Thyroid gland (tissue), 4 donors: ENCODE data around the gene UQCC5. TPM values are rescaled to one million over a fixed set of nuclear protein-coding genes. Genes with fewer than 3 reads are reported as not detected.

Source experiments
- DNase-seq, 2 donors: peaks; one replicate each; pipeline ENCODE4 v3.0.0-alpha.2; 2019
- H3K27ac ChIP-seq, 3 donors: fragments of 200-600 bp; sonication (generic); 1 replicate in 2 of 3; 2 replicates in 1 of 3; pipeline ENCODE4 v1.5.1; 2016 to 2019; ENCODE audit warnings: mild to moderate bottlenecking in 1 of 3, moderate library complexity in 1 of 3
- H3K27me3 ChIP-seq: fragments of 200-600 bp; sonication (generic); one replicate; pipeline ENCODE4 v1.5.1; 2019
- H3K36me3 ChIP-seq, 2 donors: fragments of 200-600 bp; sonication (generic); one replicate each; pipeline ENCODE4 v1.5.1; 2016 to 2019
- H3K4me1 ChIP-seq, 2 donors: fragments of 200-600 bp; sonication (generic); one replicate each; pipeline ENCODE4 v1.5.1; 2017 to 2019
- H3K4me3 ChIP-seq, 3 donors: fragments of 200-600 bp; sonication (generic); replicated peaks in 1 of 3; 1 replicate in 2 of 3; 2 replicates in 1 of 3; pipeline ENCODE4 v1.5.1; 2016; ENCODE audit warnings: mild to moderate bottlenecking in 1 of 3
- H3K9me3 ChIP-seq: fragments of 200-600 bp; sonication (generic); one replicate; pipeline ENCODE4 v1.5.1; 2017
- POLR2A ChIP-seq, 2 donors: fragments of 450-650 bp; IDR thresholded peaks; one replicate each; pipeline ENCODE4 v1.6.1; 2017; ENCODE audit warnings: antibody characterized with exemption in 2 of 2, mild to moderate bottlenecking in 2 of 2, moderate library complexity in 1 of 2
- WGBS, 2 donors: methylation state at CpG; one replicate each; pipeline ENCODE4 v1.1.5; 2017; 5-methylcytosine and 5-hydroxymethylcytosine counted together
- intact Hi-C: fragments of 100-400 bp; cut with DNase I; formaldehyde crosslinking; loops from one replicate; pipeline ENCODE4 v1.15.1; 2023
- total RNA-seq, 4 donors: library from RNA; depleted of rRNA; stranded (reverse); fragments of >200 nt; gene quantifications; one replicate each; pipeline ENCODE4 v1.2.3, GENCODE V29; 2016
- TF ChIP-seq, protein P1 (sequence below), 6 experiments: fragments of 200-600 bp in 3 of 6; fragments of 450-650 bp in 3 of 6; sonication (generic) in 3 of 6; IDR thresholded peaks; one replicate each; pipeline ENCODE4 v1.5.1; 2016 to 2019; ENCODE audit warnings: antibody characterized with exemption in 6 of 6, mild to moderate bottlenecking in 2 of 6, inconsistent platforms in 1 of 6, moderate library complexity in 1 of 6

The UQCC5 gene
- total RNA-seq, 4 donors from 2014 or later, result 4.8 to 34.3 (median 9.4) TPM

DNA sequence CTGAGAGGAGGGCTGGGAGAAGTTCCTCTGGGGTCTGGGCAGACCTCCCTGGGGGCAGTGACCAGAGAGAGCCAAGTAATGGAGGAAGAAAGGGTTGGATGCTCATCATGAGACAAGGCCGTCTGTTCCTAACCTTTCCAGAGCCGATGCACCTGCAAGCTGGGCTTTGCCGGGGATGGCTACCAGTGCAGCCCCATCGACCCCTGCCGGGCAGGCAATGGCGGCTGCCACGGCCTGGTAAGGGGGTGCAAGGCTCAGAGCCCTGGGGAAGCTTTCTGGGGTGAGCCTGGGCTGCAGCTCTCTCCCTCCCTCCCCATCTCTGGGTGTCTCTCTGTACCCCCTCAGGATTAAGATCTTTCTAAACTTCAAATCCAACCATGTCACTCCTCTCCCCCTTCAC, 24.9 kb upstream of the UQCC5 start:
- DNase-seq, result no peak
- 84 to 92% methylated on average over 5 to 7 of the region's 7 CpGs for WGBS, 2 donors
- H3K4me1 ChIP-seq, result no peaks in the 10 kb centered on the region

DNA sequence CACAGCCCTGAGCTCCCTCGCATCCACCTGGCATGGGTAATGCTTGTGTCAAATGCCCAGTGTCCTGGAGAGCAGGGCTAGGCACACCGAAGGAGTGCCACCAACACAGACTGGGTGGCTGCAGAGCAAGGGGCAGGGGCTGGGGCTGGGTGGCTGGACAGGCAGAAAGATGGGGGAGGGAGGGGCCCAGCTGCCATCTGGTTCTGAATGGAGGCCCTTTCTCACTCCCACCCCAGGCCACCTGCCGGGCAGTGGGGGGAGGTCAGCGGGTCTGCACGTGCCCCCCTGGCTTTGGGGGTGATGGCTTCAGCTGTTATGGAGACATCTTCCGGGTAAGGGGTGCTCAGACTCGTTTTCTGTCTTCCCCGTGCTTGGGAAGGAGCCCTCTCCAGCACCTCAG, 24.3 kb upstream of the UQCC5 start:
- no peak for DNase-seq
- Histone ChIP-seq H3K4me1 (no peaks in the 10 kb centered on the region), H3K4me3 (no peak overlapping the region), H3K27ac (no peak overlapping the region), H3K36me3 (no peaks in the 10 kb centered on the region), H3K27me3 (no peaks in the 10 kb centered on the region), H3K9me3 (no peaks in the 10 kb centered on the region)
- 62 to 81% methylated on average over 7 of the region's 8 CpGs for WGBS, 2 donors
- TF ChIP-seq, protein P1, sequence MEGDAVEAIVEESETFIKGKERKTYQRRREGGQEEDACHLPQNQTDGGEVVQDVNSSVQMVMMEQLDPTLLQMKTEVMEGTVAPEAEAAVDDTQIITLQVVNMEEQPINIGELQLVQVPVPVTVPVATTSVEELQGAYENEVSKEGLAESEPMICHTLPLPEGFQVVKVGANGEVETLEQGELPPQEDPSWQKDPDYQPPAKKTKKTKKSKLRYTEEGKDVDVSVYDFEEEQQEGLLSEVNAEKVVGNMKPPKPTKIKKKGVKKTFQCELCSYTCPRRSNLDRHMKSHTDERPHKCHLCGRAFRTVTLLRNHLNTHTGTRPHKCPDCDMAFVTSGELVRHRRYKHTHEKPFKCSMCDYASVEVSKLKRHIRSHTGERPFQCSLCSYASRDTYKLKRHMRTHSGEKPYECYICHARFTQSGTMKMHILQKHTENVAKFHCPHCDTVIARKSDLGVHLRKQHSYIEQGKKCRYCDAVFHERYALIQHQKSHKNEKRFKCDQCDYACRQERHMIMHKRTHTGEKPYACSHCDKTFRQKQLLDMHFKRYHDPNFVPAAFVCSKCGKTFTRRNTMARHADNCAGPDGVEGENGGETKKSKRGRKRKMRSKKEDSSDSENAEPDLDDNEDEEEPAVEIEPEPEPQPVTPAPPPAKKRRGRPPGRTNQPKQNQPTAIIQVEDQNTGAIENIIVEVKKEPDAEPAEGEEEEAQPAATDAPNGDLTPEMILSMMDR (IDR thresholded peaks at IDR 0.05), result no peak
- no peak for TF ChIP-seq POLR2A (IDR thresholded peaks at IDR 0.05)
- intact Hi-C loops, result no loop called here

More for the DNA sequence above, 24.9 kb upstream of the UQCC5 start:
- Histone ChIP-seq H3K27me3 (no peaks in the 10 kb centered on the region), H3K27ac (no peak overlapping the region), H3K9me3 (no peaks in the 10 kb centered on the region), H3K4me3 (no peak overlapping the region), H3K36me3 (no peaks in the 10 kb centered on the region)
- intact Hi-C loops, result no loop called here
- no peak for TF ChIP-seq POLR2A (IDR thresholded peaks at IDR 0.05)
- TF ChIP-seq, protein P1 (IDR thresholded peaks at IDR 0.05), result no peak

DNA sequence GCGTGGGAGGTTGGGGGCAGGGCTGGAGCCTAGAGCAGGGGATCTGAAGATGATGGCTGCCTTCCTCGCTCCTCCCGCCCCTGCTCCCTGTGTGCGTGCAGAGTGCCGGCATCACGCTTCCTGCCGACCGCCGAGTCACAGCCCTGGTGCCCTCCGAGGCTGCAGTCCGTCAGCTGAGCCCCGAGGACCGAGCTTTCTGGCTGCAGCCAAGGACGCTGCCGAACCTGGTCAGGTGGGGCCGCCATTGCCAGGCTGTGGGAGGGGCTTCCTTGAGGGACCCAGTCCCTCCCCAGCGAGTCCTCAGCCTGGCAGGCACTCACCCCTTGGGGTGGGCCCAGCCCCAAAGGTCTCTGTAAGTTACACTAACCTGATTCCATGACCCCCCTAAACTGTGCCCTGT, 23.7 kb upstream of the UQCC5 start:
- TF ChIP-seq POLR2A (IDR thresholded peaks at IDR 0.05), result no peak
- TF ChIP-seq, protein P1 (IDR thresholded peaks at IDR 0.05), result no peak
- no peaks in the 10 kb centered on the region for H3K9me3 ChIP-seq
- no peak overlapping the region for H3K27ac ChIP-seq
- H3K27me3 ChIP-seq, result no peaks in the 10 kb centered on the region
- 74 to 76% methylated on average over 4 to 11 of the region's 17 CpGs for WGBS, 2 donors
- H3K4me3 ChIP-seq, result no peak overlapping the region
- H3K36me3 ChIP-seq, result no peaks in the 10 kb centered on the region
- H3K4me1 ChIP-seq, result no peaks in the 10 kb centered on the region
- no peak for DNase-seq
- intact Hi-C loops, result no loop called here

DNA sequence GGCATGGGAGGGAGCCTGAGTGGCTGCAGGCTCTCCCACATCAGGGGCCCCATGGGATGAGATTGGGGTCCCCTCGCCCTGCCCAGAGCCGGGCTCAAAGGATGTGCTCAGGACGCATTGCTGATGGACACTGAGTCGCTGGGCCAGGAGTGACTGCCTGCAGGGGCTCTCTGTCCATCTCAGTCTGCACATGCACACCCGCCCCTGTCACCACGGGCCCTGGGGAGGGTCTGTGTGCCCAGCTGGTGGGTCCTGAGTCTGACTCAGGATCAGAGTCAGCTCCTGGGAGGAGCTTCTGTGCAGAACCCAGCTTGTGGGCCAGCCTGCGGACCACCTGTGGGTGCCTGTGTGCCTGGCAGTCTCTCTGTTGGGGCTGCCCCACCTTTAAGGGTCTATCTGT, 23.1 kb upstream of the UQCC5 start:
- TF ChIP-seq, protein P1 (IDR thresholded peaks at IDR 0.05), result no peak
- no peak for TF ChIP-seq POLR2A (IDR thresholded peaks at IDR 0.05)
- Histone ChIP-seq H3K4me3 (no peak overlapping the region), H3K36me3 (no peaks in the 10 kb centered on the region), H3K9me3 (no peaks in the 10 kb centered on the region), H3K27me3 (no peaks in the 10 kb centered on the region), H3K4me1 (no peaks in the 10 kb centered on the region), H3K27ac (no peak overlapping the region)
- no peak for DNase-seq
- intact Hi-C loops, result no loop called here
- 96 to 100% methylated on average over 5 of the region's 7 CpGs for WGBS, 2 donors

DNA sequence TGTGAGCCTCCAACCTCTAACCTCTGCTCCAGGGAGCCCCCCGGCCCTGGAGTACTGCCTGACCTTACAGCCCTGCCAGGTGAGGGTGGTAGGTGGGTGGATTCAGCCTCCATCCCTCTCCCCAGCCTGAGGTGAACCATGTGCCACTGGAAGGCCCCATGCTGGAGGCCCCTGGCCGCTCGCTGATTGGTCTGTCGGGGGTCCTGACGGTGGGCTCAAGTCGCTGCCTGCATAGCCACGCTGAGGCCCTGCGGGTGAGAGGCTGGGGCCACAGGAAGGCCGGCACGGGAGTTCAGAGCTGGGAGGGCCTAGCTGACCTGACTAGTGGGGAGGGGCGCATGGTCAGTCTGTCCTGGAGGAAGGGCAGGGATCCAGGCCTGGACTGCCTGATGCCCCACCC, 21.8 kb upstream of the UQCC5 start:
- intact Hi-C loops, result no loop called here
- H3K27ac ChIP-seq, result no peak overlapping the region
- peaks cover 0 to 6% of the 10 kb centered on the region in 2 donors for H3K4me1 ChIP-seq
- H3K9me3 ChIP-seq, result no peaks in the 10 kb centered on the region
- TF ChIP-seq, protein P1 (IDR thresholded peaks at IDR 0.05), result no peak
- TF ChIP-seq POLR2A (IDR thresholded peaks at IDR 0.05), result no peak
- DNase-seq, result no peak
- H3K4me3 ChIP-seq, result no peak overlapping the region
- WGBS, 2 donors, result 69 to 83% methylated on average over 2 to 4 of the region's 11 CpGs
- H3K27me3 ChIP-seq, result no peaks in the 10 kb centered on the region
- no peaks in the 10 kb centered on the region for H3K36me3 ChIP-seq
